HG03342 (cell line): Measurements from ENCODE around the gene INSRR.

Experiments
- ATAC-seq: cut with Tn5 transposase; IDR thresholded peaks from one replicate; pipeline ENCODE4 v1.9.1; 2021; ENCODE audit warnings: mild to moderate bottlenecking, moderate library complexity; ENCODE audit not compliant: unreplicated experiment

The INSRR gene

DNA sequence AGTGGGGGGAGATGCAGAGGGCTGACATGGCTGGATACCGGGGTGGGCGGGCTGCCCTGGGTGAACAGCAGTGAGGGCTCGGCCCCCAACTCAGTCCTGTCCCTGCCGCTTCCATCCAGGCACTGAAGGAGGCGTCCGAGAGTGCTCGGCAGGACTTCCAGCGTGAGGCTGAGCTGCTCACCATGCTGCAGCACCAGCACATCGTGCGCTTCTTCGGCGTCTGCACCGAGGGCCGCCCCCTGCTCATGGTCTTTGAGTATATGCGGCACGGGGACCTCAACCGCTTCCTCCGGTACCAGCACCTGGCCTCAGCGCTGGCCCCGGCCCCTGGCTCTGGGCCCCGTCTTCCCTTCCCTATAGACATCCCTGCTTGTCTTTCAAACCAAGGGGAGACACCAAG, 17.4 kb upstream of the INSRR start:
- no peak for ATAC-seq

DNA sequence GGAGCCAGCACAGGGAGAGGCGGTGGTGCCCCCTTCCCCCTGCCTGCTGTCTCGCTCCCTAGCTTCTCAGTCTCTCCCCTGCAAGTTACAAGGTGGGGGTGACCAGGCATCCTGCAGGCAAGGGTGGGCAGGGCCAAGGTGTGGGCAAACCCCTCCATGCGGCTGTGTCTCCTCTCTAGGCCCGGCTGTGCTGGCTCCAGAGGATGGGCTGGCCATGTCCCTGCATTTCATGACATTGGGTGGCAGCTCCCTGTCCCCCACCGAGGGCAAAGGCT, 16.4 kb upstream of the INSRR start:
- ATAC-seq: no peak

DNA sequence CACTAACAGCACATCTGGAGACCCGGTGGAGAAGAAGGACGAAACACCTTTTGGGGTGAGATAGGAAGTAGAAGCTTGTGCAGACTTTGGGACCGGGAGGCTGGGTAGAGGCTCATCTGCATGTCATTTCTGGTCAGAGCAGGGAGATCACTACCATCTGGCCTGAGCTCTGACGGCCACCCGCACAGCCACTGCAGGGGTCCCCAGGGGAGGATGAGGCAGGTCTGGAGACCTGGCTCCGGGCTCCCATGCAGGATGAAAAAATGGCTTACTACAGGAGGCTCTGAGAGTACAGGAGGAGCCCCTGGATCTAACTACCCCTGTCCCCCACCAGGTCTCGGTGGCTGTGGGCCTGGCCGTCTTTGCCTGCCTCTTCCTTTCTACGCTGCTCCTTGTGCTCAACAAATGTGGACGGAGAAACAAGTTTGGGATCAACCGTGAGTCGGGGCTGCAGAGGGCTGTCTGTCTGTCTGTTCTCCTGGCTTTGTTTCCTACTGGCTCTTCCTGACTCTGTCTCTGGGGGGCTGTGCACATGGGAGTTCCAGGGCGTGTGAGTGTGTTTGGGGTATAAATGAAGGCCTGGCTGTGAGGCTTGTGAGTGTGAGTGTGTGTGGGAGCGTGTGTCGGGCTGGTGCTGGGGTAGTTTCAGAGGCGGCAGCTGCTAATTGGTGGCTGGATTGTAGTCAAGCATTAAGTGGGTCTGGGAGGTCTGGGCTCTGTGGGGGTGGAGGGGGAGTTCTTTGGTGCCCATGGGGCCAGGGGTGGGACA, 15.8 kb upstream of the INSRR start:
- no peak for ATAC-seq

DNA sequence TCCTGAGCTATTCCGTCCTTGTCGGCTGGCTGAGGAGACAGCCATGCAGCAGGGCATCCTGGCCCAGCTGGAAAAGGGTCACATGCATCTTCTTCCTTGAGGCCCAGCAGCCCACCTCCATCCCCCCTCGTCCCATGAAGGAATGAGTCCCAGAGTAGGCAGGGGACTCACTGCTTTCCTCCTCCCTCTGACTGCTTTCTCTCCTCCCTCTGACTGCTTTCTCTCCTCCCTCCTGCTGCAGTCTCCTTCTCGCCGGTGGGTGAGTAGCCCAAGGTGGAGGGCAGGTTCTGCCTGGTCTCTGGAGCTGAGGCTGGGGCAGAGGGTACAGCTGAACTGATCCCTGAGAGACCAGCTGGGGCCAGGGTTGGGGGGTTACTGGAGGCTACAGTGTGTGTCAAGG, 15.2 kb upstream of the INSRR start:
- no peak for ATAC-seq

DNA sequence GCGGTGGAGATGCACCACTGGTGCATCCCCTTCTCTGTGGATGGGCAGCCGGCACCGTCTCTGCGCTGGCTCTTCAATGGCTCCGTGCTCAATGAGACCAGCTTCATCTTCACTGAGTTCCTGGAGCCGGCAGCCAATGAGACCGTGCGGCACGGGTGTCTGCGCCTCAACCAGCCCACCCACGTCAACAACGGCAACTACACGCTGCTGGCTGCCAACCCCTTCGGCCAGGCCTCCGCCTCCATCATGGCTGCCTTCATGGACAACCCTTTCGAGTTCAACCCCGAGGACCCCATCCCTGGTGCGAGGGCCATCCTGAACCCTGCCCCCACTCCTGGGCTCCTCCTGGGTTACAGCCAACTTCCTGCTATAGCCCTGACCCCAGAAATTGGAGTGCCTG, 14.7 kb upstream of the INSRR start:
- ATAC-seq: no peak

DNA sequence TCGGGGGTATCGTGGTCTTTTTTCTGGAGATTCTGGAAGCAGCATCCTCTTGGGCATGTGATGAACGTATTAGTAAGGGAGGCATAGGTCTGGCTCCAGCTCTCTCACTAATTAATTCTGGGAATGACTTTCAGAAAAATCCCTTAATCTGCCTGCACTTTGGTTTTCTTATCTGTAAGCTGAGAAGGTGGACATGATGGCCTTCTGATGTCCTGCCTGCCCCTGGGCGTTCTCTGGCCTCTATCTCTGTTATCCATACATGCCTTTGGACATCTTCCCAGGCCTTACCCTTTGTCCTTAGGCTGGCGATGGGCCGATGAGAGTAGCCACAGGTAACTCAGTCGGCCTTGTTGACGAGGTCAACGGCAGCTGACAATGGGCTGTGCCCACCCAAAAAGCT, 10.5 kb upstream of the INSRR start:
- ATAC-seq: no peak

DNA sequence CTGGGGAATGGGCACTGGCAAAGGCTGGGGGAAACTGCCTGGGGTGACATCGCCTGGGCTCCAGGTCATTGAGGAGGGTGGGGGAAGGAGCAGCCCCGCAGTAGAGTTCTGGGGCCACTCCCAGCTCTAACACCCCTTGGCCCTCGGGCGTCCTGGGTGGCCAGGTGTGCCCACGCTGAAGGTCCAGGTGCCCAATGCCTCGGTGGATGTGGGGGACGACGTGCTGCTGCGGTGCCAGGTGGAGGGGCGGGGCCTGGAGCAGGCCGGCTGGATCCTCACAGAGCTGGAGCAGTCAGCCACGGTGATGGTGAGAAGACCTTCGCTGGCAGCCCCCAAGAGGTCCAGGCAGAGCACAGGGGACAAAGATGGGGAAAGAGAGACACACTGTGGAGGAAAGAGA, 9.4 kb upstream of the INSRR start:
- ATAC-seq: no peak

DNA sequence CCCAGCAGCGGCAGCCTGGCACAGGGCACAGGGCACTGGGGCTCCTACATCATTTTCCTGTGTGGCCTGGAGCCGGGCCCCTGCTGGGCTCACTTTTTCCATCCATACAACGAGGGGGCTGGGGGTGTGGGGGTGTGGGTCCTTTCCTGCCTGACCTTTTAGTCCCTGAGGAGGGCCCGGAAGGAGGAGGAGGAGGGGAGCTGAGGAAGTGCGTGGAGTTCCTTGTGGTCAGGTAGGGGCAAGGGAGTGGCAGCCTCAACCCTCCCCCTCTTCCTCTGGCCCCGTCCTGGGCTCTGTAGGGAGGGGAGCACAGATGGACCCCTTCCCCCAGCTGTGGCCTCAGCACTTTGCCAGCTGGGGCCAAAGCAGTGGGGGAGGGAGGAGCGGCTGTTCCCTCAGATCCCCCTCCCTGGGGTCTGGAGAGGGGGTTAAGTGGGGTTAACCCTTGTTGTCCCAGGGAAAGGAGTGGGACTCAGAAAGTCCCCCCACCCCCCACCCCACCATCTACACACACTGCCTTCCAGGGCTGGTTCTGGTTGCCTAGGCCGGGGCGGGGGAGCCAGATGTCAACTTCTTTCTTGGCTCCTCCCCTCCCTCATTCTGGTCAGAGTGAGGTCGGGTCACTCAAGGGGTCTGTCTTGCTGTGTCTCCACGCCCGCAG, 7.5 kb upstream of the INSRR start:
- no peak for ATAC-seq

DNA sequence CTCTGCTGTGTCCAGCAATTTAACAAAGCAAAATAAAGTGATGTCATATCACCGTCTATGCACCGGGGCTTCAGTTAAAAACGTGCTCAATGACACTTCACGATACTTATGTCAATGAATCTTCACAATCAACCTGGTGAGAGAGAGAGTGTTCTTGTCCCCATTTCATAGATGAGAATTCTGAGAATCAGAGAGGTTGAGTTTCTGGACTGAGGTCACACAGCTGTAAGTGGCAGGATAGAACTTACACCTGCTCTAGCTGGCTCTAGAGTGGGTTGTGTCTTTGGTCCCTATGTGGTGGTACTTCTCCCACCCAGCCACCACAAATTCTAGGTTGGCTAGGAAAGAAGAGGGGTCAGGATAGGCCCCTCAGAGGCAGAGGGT, 6.9 kb upstream of the INSRR start:
- ATAC-seq: no peak

DNA sequence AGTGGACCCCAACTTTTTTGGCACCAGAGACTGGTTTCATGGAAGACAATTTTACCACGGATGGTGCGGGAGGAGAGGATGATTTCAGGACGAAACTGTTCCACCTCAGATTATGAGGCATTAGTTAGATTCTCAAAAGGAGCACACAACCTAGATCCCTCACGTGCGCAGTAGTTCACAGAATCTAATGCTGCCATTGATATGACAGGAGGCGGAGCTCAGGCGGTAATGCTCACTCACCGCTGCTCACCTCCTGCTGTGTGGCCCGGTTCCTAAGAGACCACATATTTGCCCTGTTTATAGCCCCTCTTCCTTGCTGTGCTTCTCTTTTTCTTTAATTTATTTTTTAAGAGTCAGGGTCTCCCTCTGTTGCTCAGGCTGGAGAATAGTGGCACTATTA, 6.3 kb upstream of the INSRR start:
- ATAC-seq: no peak

DNA sequence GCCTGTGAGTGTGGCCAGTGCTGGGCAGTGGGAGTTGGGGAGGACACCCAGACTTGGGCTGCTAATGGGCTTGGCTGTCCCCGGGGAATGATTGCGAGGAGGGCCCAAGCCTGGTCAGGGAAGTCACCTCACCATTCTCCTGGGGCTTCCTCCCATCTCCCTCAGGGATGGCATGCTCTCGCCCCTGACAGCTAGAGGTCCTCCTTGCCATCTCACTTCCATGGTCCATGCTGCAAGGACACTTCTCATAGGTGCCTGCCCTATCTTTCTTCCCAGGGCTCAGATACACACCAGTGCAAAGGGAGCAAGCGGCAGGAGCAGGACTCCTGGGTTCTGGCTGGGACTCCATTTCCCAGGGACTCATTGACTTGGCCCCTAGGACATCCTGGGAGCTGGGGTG, 5.9 kb upstream of the INSRR start:
- ATAC-seq: no peak

DNA sequence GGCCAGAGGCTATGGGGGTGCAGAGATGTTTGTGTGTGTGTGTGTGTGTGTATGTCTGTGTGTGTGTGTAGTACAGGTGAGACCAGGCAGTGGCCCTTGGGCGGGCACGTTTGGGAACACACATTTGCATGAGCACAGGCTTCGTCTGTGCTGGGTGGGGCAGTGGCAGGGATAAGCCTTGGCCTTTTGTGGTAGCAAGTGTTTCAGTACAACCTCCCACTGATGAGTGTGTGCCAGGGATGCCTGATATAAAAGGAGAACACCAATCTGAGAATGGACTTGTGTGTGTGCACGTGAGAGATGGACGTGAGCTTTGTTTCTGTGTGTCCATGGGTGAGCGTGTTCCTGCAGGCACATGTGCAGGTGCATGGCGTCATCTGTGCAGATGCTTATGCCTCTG, 4.7 kb upstream of the INSRR start:
- no peak for ATAC-seq

DNA sequence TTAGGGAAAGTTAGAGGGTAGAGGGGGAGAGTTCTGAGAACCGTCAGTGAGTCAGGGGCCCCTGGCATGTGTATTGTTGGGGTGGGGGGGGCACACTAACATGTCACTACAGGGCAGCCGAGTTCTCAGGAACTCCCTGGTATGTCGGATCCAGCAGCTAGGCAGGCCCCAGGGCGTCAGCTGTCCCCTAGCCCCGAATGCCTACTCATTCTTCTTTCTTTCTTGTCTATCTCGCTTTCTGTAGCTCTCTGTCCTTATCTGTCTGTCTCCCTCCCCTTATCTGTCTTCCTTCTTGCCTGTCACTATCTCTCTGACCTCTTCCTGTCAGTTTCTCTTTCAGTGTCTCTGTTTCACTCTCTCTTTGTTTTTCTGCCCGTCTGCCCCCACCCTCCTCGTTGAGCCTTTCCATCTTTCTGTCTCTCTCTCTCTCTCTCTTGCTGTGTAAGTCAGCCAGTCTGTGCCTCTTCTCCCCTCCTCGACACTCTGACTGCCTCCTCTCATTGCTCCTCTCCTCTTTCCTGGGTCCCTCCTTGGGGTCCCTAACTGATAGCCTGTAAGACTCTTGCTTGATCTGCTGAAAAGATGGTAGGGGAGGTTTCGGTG, 4.2 kb upstream of the INSRR start:
- ATAC-seq: no peak

DNA sequence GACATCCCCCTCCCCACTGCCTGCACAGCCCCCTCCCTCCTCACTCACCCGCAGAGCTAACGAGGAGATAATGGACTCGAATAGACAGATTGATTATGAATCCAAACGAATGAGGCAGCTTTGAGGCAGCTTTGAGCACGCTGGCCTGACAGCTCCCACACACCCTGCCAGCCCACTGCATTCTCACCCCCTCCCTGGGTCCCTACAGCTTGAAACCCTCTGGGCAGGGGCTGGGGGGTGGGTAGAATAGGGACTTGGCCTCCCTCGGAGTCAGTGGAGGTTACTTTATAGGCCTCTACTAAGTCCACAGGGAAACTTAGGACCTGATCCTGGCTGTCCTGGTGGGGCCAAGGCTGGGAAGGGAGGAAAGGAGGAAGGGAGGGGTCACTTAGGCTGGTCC, 3.7 kb upstream of the INSRR start:
- no peak for ATAC-seq

DNA sequence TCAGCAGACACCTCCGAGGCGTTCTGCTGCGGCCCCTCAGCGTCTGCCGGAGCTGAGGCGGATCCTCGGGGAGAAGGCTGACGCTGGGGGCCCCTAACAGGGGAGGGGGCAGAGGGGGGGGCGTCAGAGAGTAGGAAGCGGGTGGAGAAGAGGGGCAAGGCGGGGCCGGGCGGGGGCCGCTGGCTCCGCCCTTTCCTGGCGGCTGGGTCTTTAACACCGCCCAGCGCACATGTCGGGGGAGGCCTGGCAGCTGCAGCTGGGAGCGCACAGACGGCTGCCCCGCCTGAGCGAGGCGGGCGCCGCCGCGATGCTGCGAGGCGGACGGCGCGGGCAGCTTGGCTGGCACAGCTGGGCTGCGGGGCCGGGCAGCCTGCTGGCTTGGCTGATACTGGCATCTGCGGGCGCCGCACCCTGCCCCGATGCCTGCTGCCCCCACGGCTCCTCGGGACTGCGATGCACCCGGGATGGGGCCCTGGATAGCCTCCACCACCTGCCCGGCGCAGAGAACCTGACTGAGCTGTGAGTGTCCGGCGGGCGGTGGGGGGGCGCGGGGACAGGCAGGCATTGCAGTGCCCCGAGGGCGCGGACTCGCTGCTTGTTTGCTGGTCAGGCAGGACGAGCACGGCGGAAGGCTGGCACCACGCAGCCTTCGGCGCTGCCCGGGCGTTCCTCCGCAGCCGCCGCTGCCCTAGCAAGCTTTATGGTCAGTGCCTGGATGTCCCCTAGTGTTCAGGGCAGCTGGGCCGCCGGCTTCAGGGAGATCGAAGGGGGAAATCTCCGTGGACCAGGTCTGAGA, 1.9 kb upstream of the INSRR start, which contains the start of gene NTRK1:
Gene NTRK1 (plus strand): TSS at position 238 of the 796 bp plus-strand sequence. CDS start 70 bp downstream, at position 308.
- no peak for ATAC-seq

DNA sequence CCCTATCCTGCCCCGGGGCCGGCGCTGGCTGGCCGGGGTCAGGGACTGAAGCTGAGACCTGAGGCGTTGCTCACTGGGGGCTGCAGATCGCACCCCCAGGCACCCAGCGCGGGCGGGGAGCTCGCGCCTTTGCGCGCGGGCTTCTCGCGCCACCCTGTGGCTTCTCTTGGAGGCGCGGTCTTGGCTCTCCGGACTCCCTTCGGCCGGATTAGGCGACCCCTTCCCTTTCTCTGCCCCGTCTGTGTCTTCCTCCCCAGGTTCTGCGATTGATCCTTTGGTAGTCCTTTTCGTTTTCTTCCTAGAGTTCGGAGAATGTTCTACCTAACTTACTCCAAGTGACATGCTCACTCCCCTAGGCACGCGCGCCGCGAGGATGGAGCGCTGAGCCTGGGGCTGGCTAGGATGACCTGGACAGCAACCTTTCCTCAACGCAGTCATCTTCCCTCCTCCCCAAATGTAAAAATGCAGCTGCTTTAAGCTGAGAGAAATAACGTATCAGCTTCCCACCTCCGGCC, 1.3 kb upstream of the INSRR start:
- no peak for ATAC-seq

DNA sequence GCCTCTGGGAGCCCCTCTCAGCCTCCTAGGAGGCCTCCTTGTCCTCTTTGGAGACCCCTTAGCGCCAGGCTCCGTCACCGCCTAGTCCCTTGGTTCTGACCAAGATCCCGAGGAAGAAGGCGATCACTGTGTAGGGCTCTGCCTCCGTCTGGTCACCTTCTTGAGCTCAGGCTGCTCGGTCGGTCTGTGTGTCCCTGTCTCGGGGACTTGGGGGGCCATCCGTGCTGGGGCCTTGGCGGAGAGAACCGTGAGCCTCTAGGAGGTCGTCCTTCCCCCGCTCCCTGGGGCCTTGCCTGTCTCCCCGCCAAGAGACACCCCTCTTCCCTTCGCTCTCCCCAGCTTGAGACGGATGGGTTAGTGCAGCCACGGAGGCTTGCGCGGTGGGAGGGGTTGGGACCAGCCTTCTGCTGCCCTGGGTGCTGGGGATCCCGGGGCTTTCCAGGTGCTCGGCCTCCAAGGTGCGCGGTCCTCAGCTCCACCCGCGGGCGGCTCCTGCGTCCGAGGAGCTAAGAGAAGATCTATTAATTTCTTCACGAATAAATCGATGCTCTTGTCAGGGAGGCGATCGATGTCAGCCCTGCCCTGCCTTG, 701 bp upstream of the INSRR start:
- ATAC-seq: no peak

DNA sequence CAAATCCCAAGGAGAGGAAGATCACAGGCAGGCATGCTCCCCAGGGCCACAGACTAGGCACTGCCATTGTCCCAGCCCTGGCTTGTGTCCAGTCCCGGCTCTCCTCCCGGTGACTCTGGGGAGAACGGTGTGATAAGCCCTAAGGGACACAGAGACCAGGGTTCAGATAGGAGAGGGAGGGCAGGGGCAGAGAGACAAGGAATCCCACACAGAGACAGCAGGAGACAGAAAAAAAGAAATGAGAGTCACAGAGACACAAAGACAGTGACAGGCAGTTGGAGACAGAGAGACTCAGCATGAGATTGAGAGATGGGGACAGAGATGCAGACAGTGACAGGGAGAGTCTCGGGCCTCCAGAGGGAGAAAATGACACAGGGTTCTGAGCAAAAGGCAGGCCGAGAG, 361 bp downstream of the INSRR start:
- ATAC-seq: no peak

DNA sequence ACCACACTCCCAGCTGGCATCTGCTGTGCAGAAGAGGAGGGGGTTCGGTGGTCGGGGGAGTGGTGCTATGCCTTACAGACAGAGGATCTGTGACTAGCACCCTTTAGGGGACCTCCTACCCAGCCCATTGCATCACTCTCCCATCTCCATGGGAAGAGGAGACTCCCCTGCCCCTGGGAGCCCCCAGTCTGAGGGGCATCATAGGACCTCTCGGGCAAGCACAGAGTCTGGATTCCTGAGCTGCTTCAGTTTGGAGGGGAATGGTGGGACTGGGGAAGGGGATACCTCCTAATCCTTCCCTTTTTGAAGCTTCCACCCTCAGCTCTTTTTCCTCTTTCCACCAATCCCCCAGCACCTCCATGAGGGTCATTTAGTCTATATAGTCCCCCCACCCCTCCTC, 1.4 kb downstream of the INSRR start:
- ATAC-seq: no peak

DNA sequence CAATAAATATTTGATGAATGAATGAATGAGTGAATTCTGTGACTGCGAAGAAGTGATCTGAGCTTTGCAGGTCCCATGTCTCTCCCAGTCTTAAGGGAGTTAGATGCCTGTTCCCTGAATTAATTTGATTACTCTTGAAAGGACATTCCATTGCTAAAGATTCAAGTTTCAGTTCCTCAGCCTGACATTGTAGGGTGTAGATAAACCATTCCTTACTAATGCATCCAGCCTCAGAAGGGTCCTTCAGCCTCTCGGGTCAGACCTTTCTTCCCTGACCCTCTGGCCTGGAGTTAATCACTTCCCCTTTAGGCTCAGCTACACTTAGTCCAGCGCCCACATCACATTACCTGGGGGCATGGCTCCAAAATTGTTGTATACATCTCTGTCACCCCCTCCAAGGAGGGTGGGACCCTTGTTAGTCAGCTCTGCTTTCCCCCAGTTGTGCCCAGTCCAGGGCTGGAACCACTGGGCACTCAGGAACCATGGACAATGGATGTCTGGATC, 2.6 kb downstream of the INSRR start:
- ATAC-seq: no peak

DNA sequence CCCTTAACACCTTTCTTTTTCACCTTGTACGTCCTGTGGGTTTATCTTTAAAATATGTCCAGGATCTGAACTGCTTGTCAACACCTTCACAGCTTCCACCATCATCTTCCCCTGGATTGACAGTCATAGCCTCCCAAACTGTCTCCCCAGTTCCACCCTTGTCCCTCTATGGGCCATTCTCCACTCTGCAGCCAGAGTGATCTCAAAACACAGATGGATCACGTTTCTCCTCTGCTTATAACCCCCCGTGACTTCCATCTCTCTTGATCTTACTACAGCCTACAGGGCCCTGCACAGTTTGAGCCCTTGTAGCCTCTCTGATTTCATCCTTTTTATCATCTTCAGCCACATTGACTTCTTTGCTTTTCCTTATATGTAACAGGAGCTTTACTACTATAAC, 4.3 kb downstream of the INSRR start:
- no peak for ATAC-seq
